GM21576 (cell line): ENCODE measurements around the gene NOS1AP.
"Not testable (repeated sequence)": the region's sequence is repeated elsewhere in the genome, so short reads cannot be mapped to it uniquely, and the experiment has no call there.

Source experiments
- ATAC-seq: cut with Tn5 transposase; IDR thresholded peaks from one replicate; pipeline ENCODE4 v1.9.1; 2021; ENCODE audit warnings: mild to moderate bottlenecking, moderate library complexity; ENCODE audit not compliant: unreplicated experiment

Gene NOS1AP

DNA sequence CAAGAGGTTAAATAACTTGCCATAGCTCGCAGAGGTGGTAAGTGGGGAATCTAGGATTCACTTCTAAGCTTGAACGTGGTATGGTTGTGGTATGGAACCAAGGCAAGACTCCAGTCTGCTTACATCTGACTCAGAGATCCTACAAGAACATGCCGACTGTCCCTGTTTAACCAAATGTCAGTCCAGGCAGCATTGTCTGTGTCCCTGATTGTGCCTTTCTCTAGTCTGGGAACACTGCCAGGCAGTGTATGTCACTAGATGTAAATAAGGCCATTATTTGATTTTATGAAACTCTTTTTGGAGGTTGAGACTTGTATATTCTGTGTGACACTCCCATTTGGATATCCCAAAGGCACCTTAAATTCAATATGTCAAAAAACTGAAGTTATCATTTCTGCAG lies 96.0 kb downstream of the NOS1AP start:
- no peak for ATAC-seq

DNA sequence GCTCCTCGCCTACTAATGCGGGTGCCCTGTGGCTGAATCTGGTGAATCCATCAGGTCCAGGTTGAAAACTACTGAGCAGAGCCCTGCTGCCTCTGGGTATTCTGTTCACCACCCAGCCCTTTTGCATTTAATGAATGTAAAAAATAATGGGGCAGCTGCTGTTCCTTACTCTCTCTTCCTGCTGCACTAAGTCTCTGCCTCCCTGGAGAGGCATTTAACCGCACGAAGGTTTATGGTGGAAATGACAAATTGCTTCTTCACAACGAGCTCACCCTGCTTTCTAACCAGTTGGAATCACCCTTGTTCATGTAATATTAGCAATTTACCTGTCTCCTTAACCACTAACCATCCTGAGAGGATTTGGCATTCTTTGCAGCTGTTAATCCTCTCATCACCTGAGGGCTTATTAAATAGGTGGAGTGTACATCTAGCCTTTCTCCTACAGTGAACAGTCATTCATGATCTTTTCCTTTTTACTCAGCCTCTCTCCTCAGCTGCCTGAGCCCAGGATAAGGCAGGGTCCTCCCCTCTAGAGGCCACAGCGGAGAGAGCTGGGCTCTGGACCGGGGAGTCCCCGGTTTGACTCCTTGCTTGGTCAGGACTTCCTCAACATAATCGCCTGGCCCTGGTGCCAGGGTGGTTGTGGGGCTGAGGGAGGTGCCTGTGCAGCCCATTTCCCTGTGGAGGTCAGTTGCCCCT lies 97.6 kb downstream of the NOS1AP start:
- ATAC-seq, result no peak

- ATAC-seq, result no peak
Measured at GRCh38 chr1:162168261-162168660, 98.8 kb downstream of the NOS1AP start.

DNA sequence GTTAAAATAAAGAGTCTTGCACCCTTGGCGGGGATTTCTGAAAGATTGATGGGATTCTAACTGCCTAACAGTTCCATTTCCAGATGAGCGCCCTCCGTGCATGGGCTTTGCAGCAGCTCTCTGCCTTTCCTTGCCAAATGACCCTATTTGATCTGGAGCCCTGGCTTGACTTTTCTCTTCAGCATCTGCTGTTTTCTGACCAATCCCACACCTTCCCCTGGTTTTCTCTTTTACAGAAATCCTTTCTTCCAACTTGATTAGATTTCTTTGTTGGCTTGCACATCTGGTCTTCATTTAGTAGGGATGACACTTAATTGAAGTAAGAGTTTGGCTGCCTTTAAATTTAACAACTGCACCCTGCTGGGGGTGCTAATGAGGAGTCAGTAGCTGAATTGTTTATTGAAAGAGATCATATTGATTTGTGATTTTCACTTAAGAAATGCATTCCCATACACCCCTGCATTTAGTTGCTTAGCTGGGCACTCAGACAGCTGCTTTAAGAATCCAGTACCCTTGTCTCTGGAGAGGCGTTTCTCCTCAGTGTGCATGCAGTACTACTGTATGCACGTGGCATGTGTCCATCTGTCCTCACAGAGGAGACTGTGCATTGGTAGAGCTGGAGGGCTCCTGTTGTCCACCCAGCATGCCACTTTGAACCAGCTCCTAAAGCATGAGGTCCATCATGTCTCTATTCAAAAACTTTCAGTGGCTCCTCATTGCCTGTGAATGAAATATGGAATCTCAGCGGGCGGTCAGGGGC lies 99.7 kb downstream of the NOS1AP start:
- no peak for ATAC-seq

DNA sequence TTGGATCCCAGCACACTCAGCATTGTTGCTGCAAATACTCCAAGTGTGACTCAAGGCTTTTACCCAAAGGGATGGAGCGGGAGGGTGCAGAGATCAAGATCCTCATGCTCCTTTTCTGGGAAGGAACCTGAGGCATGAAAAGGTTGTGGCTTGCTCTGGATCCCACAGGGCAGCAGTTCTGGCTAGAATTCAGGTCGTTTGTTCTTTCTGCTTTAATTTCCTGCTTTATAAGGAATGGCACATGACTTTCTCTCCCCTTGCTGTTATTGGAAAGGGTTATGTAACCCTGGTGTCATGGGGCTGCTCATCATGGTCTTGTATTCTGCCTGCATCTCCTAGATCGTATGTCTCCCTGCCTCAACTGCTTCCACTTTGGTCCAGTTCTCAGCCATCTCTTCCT lies 101.6 kb downstream of the NOS1AP start:
- ATAC-seq, result no peak

DNA sequence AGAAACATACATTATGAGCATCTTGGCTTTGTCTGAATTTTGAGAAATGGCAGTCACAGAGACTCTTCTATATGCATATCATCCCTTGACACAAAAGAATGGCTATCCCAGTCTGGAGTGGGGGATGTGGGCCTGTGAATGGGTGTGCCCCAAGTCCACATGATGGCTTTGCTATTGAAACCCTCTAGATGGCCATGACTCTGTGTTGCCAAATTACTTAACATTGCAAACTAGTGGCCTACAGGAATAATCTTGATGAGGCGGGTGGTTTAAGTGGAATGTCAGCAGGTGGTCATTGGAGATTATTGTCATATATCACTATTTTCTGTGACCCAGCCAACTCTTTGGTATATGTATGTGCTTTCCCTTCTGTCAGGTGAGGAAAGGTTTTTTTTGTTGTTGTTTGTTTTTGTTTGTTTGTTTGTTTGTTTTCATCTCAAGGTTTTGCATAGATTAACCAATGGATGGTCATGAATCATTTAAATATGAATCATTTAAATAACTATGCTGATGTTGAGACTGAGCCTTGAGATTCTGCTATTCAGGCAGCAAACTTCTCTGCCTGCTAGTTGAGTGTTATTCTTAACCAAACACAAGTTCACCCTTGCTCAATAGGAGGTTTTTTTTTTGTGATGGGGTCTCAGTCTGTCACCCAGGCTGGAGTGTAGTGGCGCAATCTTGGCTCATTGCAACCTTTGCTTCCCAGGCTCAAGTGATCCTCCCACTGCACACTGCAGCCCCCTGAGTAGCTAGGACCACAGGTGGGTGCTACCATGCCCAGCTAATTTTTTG lies 103.0 kb downstream of the NOS1AP start:
- ATAC-seq, result no peak

GRCh38 chr1:162173607-162174006 lies 104.1 kb downstream of the NOS1AP start:
- not testable (repeated sequence) for ATAC-seq

GRCh38 chr1:162174027-162174426 lies 104.5 kb downstream of the NOS1AP start:
- ATAC-seq, result not testable (repeated sequence)

DNA sequence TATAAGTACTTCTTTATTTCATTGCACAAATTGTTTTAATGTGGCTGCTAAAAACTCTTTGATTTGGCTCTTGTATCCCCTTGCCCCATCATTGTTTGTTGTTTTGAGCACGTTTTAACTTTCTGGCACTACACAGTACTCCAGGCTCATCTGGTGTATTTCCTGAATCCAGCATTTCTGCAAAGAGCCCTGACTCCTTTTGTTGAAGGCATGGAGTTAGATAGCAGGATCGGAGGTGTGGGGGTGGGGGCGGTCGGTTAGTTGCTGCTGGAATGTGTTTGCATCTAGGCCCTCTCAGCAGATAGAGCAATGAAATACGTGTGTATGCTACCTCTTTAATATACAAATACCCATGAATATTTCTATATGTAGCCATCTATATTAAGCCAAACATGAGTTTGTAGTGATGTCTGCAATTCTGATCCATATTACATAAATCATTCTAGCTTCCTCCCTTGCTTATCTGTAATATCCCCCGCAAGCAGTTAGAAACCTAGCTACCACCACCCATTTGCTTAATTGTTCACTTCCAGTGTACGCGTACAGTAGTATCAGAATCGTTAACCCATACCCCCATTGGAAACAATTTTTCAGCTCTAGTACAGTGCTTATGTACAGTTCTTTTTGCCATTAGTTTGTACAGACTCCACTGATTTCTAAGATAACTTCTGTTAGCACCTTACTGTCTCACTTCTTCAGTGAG lies 106.0 kb downstream of the NOS1AP start:
- ATAC-seq, result no peak

- ATAC-seq, result no peak
Measured at GRCh38 chr1:162177126-162177525, 107.6 kb downstream of the NOS1AP start.

GRCh38 chr1:162178432-162178831 lies 108.9 kb downstream of the NOS1AP start:
- no peak for ATAC-seq

- ATAC-seq, result no peak
Measured at GRCh38 chr1:162179121-162179520, 109.6 kb downstream of the NOS1AP start.

DNA sequence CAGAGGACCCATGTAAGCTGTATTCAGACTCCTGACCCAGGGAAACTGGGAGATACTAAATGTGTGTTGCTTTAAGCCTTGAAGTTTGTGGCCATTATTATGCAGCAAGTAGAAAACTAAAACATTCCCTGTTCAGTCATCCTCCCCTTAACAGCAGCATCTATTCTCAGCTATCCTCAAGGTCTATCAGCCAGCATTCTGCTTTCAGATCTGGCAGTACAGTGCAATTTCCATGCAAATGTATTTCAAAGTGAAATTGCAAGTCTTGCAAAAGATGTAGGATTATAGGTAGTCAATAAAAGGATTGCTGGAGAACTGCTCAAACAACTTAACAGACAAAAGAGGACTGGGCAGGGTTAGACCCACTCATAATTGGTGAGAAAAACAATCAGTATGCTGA lies 111.3 kb downstream of the NOS1AP start:
- ATAC-seq, result no peak

DNA sequence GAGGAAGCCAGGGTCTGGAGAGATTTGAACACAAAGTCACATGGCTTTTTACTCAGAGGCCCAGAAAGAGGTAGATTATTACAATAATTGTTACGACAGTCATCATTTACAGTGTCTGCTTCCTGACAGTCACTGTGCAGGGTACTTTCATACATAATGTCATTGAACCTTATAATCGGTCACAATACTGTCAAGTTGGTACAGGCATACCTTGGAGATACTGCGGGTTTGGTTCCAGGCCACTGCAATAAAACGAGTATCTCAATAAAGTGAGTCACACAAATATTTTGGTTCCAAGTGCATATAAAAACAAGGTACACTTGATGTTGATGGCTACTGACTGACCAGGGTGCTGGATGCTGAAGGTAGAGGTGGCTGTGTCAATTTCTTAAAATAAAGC lies 112.6 kb downstream of the NOS1AP start:
- ATAC-seq, result no peak

GRCh38 chr1:162185314-162186025 lies 116.0 kb downstream of the NOS1AP start:
- ATAC-seq, result no peak

DNA sequence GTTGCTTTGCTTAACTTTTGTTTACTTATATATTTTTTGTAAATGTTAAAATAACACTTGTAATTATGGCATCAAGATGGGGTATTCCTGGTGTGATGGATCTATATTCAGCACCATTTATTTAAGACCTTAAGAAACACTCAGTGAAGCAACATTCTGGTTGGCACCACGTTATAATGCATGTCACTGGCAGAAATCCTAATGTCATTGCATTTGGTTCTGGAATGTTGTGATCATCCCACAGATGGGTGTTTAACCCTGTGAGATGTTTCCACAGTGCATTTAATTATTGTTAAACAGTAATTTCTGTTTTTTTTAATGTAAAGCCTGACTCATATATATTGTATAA lies 116.5 kb downstream of the NOS1AP start:
- ATAC-seq, result no peak

GRCh38 chr1:162186406-162186805 lies 116.9 kb downstream of the NOS1AP start:
- no peak for ATAC-seq

DNA sequence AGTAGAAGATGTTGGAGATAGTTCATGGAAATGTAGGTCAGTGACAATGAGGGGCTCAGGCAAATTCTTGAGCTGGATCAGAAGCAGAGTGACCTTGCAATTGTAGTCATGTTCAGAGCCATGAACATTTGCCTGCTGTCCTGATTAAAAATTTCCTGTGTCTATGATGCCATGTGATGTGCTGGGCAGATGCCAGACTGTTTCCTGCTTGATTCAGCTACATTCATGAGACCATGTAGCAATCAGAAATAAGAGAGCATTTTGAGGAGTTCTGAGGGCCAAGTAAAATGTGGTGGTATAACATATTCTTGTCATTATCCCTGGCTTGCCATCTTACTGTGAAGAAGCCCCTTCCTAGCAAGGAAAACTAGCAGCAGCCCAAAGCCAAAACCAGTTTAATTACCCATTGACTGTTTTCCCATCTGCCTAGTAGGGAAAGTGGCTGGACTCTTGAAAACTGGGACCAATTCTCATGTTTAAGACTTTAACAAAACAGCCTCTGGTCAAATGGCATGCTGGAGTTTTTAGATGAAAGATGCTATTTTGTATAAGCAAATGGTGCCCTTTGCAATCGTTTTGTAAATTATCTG lies 118.3 kb downstream of the NOS1AP start:
- ATAC-seq, result no peak

- ATAC-seq, result no peak
Measured at GRCh38 chr1:162189345-162189744, 119.9 kb downstream of the NOS1AP start.
